Measurements from ENCODE around the gene RNF144B. TPM values are rescaled to one million over a fixed set of nuclear protein-coding genes. Genes with fewer than 3 reads are reported as not detected.

Gene RNF144B
- total and polyA plus RNA-seq, 2 of the 8 experiments (the other 6 are each of a cell fraction or from before 2014, with no cell fraction given) = 1.8 to 11.2 TPM

GRCh38 chr6:18371656-18372055 lies 15.5 kb upstream of the RNF144B start:
- Histone ChIP-seq H4K8ac (ENCODE audit: extremely low read depth, insufficient read depth, low read length) (no peak overlapping the region), H3K27me3 (replicated peaks in 1 of 4; ENCODE audit: control insufficient read depth in 3 of 4, extremely low read depth in 1 of 4, insufficient read depth in 3 of 4, low read length in 3 of 4) (no peaks in the 10 kb centered on the region), H3K79me1 (ENCODE audit: low read depth, low read length) (no peaks in the 10 kb centered on the region), H2AFZ (ENCODE audit: low read length) (no peak overlapping the region), H3K27ac (ENCODE audit: low read depth, low read length) (no peak overlapping the region), H2BK12ac (ENCODE audit: low read depth, low read length) (no peak overlapping the region), H2BK15ac (ENCODE audit: low read length) (no peak overlapping the region), H3K14ac (ENCODE audit: insufficient read length) (no peak overlapping the region), H3K79me2 (ENCODE audit: control insufficient read depth in 1 of 2, insufficient read depth in 2 of 2, low read length in 2 of 2) (no peaks in the 10 kb centered on the region), H4K20me1 (replicated peaks in 1 of 2; ENCODE audit: control insufficient read depth in 1 of 2, insufficient read depth in 2 of 2, low read length in 2 of 2) (no peaks in the 10 kb centered on the region), H3K9ac (replicated peaks in 1 of 4; ENCODE audit: extremely low read depth in 1 of 4, low read depth in 3 of 4, low read length in 3 of 4) (no peak overlapping the region), H3K56ac (replicated peaks; ENCODE audit: insufficient read length, low read depth, low read length) (no peak overlapping the region), H3K4me2 (ENCODE audit: insufficient read depth in 1 of 2, low read depth in 2 of 2, low read length in 2 of 2) (no peak overlapping the region), H3K4me1 (replicated peaks in 1 of 4; ENCODE audit: control insufficient read depth in 3 of 4, insufficient read depth in 4 of 4, low read length in 3 of 4) (no peaks in the 10 kb centered on the region), H3K4ac (replicated peaks; ENCODE audit: insufficient read length, low read depth, low read length) (no peak overlapping the region), H3K23me2 (ENCODE audit: low read depth, low read length) (no peaks in the 10 kb centered on the region), H3K36me3 (ENCODE audit: control insufficient read depth in 2 of 4, insufficient read depth in 4 of 4, low read length in 3 of 4) (no peaks in the 10 kb centered on the region), H3K18ac (ENCODE audit: extremely low read depth, low read length) (no peak overlapping the region), H2BK20ac (ENCODE audit: low read length) (no peak overlapping the region), H3K4me3 (ENCODE audit: extremely low read depth in 1 of 4, insufficient read depth in 2 of 4, low read depth in 3 of 4, low read length in 4 of 4) (no peak overlapping the region), H2BK5ac (ENCODE audit: low read depth, low read length) (no peak overlapping the region), H3K9me3 (ENCODE audit: insufficient read depth in 2 of 2, low read depth in 1 of 2, low read length in 1 of 2) (no peaks in the 10 kb centered on the region; a peak in 1 of 4 replicates), H4K91ac (replicated peaks; ENCODE audit: insufficient read length, low read length) (no peak overlapping the region), H2BK120ac (replicated peaks; ENCODE audit: low read depth, low read length) (no peak overlapping the region), H2AK5ac (ENCODE audit: low read depth, low read length) (no peak overlapping the region), H3K23ac (ENCODE audit: insufficient read length) (no peak overlapping the region), H4K5ac (ENCODE audit: insufficient read length, low read depth, low read length) (no peak overlapping the region)
- 90% methylated on average over 2 of the region's 2 CpGs; no CpG with 5 or more reads in 1 of the 2 experiments for WGBS, 2 experiments (ENCODE audit: extremely low coverage in 1 of 2, insufficient coverage in 1 of 2, insufficient read length in 1 of 2, insufficient replicate concordance in 2 of 2, low coverage in 1 of 2, low lambda C conversion rate in 2 of 2, missing lambda C conversion rate in 1 of 2)
- DNase-seq (ENCODE audit: low read depth in 1 of 2, low spot score in 2 of 2) (no peak), FAIRE-seq (no peak)
- CTCF ChIA-PET (ENCODE audit: partially characterized antibody) = no interaction called here
- TF ChIP-seq CHD1 (IDR thresholded peaks at IDR 0.05; ENCODE audit: low read depth, low read length) = no peak
- POLR2A ChIA-PET (ENCODE audit: partially characterized antibody) = no interaction called here

Measured in H1 (cell line).